Loucy (cell line): Measurements from ENCODE around the gene SLC39A1.

Experiments used
- H2AFZ ChIP-seq: fragments of 200-600 bp; sonication (generic); 2 replicates; pipeline ENCODE4 v1.6.0; 2016; ENCODE audit warnings: antibody characterized with exemption, mild to moderate bottlenecking, low read length, moderate library complexity
- H3F3A ChIP-seq: fragments of 200-600 bp; 2 replicates; pipeline ENCODE4 v1.6.0; 2016; ENCODE audit warnings: antibody characterized with exemption, low read depth, mild to moderate bottlenecking
- H3K27me3 ChIP-seq: fragments of 200-600 bp; sonication (generic); 2 replicates; pipeline ENCODE4 v1.6.1; 2014; ENCODE audit warnings: low read length, mild to moderate bottlenecking; ENCODE audit not compliant: insufficient read depth, poor library complexity, severe bottlenecking
- H3K36me3 ChIP-seq: fragments of 200-600 bp; sonication (generic); 2 replicates; pipeline ENCODE4 v1.6.1; 2016; ENCODE audit warnings: low read length; ENCODE audit not compliant: insufficient read depth
- H3K4me1 ChIP-seq: fragments of 200-600 bp; sonication (generic); 2 replicates; pipeline ENCODE4 v1.5.1; 2014; ENCODE audit warnings: low read length, mild to moderate bottlenecking; ENCODE audit not compliant: insufficient read depth, poor library complexity, severe bottlenecking
- H3K4me2 ChIP-seq: fragments of 200-600 bp; sonication (generic); 2 replicates; pipeline ENCODE4 v1.6.0; 2014; ENCODE audit warnings: antibody characterized with exemption, low read length, low read depth, mild to moderate bottlenecking; ENCODE audit not compliant: poor library complexity, severe bottlenecking
- H3K4me3 ChIP-seq: fragments of 200-600 bp; sonication (generic); 2 replicates; pipeline ENCODE4 v1.5.1; 2014; ENCODE audit warnings: low read length, mild to moderate bottlenecking, mixed read lengths; ENCODE audit not compliant: poor library complexity, severe bottlenecking
- H3K79me2 ChIP-seq: fragments of 200-600 bp; sonication (generic); 2 replicates; pipeline ENCODE4 v1.6.1; 2014; ENCODE audit warnings: low read length; ENCODE audit not compliant: insufficient read depth
- H3K9ac ChIP-seq: fragments of 200-600 bp; sonication (generic); 2 replicates; pipeline ENCODE4 v1.6.0; 2014; ENCODE audit warnings: mild to moderate bottlenecking, low read depth, low read length, moderate library complexity; ENCODE audit not compliant: poor library complexity, severe bottlenecking
- H3K9me2 ChIP-seq: fragments of 200-600 bp; sonication (generic); replicated peaks from 2 replicates; pipeline ENCODE4 v1.6.1; 2016; ENCODE audit warnings: low read depth, low read length, mixed read lengths
- H3K9me3 ChIP-seq: fragments of 200-600 bp; sonication (generic); 2 replicates; pipeline ENCODE4 v1.6.1; 2014; ENCODE audit warnings: mild to moderate bottlenecking, antibody characterized with exemption, low read length, low read depth; ENCODE audit not compliant: insufficient read depth
- H4K20me1 ChIP-seq: fragments of 200-600 bp; sonication (generic); 2 replicates; pipeline ENCODE4 v1.6.0; 2014; ENCODE audit warnings: antibody characterized with exemption, low read length, mild to moderate bottlenecking; ENCODE audit not compliant: insufficient read depth, poor library complexity, severe bottlenecking
- EZH2phosphoT487 ChIP-seq: fragments of 200-600 bp; IDR thresholded peaks from 2 replicates; pipeline ENCODE4 v1.6.1; 2018; ENCODE audit warnings: antibody characterized with exemption, mild to moderate bottlenecking, moderate library complexity, borderline replicate concordance
- TF ChIP-seq, protein P1 (sequence below): fragments of 200-600 bp; sonication (generic); conservative IDR thresholded peaks from 2 replicates; pipeline ENCODE4 v1.5.1; 2014; ENCODE audit warnings: mild to moderate bottlenecking, antibody characterized with exemption, low read length

SLC39A1 gene

DNA sequence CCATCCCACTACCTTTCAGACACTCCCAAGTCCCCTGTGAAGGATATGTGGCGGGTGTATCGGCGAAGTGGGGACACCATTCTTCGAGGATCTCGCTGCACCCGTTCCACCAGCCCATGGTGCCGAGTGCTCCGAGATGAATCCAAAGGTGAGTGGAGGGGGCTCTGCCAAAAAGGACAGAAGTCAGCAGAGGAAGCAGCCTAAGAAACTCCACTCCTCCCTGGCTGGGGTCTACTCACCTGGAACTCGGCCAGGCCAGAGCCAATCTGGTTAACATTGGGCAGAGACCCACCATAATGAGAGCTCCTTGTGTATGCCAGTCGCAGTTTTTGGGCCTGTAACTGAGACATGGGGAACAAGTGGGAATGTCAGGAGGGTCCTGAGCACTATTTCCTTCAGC lies 8.5 kb downstream of the SLC39A1 start:
- no peaks in the 10 kb centered on the region for H3K9me2 ChIP-seq
- peaks cover 32% of the 10 kb centered on the region; the same call in 1 of the 2 replicates for H3K36me3 ChIP-seq
- no peaks in the 10 kb centered on the region for H3K27me3 ChIP-seq
- peaks cover 59% of the 10 kb centered on the region for H3K79me2 ChIP-seq
- no peak overlapping the region for H2AFZ ChIP-seq
- H3K9me3 ChIP-seq: no peaks in the 10 kb centered on the region
- H3K9ac ChIP-seq: no peak overlapping the region
- TF ChIP-seq EZH2phosphoT487: no peak
- TF ChIP-seq, protein P1, sequence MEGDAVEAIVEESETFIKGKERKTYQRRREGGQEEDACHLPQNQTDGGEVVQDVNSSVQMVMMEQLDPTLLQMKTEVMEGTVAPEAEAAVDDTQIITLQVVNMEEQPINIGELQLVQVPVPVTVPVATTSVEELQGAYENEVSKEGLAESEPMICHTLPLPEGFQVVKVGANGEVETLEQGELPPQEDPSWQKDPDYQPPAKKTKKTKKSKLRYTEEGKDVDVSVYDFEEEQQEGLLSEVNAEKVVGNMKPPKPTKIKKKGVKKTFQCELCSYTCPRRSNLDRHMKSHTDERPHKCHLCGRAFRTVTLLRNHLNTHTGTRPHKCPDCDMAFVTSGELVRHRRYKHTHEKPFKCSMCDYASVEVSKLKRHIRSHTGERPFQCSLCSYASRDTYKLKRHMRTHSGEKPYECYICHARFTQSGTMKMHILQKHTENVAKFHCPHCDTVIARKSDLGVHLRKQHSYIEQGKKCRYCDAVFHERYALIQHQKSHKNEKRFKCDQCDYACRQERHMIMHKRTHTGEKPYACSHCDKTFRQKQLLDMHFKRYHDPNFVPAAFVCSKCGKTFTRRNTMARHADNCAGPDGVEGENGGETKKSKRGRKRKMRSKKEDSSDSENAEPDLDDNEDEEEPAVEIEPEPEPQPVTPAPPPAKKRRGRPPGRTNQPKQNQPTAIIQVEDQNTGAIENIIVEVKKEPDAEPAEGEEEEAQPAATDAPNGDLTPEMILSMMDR: no peak
- H3F3A ChIP-seq: no peaks in the 10 kb centered on the region
- H4K20me1 ChIP-seq: peaks cover 40% of the 10 kb centered on the region
- peaks cover 42% of the 10 kb centered on the region for H3K4me1 ChIP-seq
- peak overlapping the region; percentile 46 for H3K4me2 ChIP-seq
- H3K4me3 ChIP-seq: peak overlapping the region; percentile 5

DNA sequence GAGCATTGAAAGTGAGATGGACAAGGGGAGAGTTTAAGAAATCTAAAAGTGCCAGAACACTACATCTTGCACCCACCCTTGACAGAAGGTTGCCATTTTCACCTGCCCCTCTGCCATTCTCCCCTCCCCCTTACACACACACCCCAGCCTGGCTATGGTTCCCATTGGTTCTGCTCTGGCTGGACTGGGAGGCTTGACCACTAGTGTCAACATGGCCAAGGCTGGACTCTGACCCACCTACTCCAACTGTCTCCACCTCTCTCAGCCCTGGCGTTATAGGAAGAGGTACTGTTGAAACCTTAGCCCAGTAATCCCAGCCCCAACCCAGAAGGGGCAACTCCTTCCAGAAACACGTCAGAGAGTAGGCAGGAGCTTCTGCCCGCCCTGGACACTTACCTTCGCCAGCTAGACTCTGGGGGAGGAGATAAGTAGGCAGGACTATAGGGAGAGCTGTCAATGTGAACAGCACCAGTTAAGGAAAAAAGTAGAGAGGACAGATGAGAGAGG lies 9.4 kb downstream of the SLC39A1 start:
- no peaks in the 10 kb centered on the region for H3K9me2 ChIP-seq
- H2AFZ ChIP-seq: no peak overlapping the region
- peak overlapping the region; percentile 46 for H3K4me2 ChIP-seq
- H3K4me1 ChIP-seq: peaks cover 41% of the 10 kb centered on the region
- peaks cover 59% of the 10 kb centered on the region for H3K79me2 ChIP-seq
- no peak overlapping the region for H3K4me3 ChIP-seq
- H3K9ac ChIP-seq: no peak overlapping the region
- no peak for TF ChIP-seq EZH2phosphoT487
- TF ChIP-seq, protein P1: no peak
- H3K9me3 ChIP-seq: no peaks in the 10 kb centered on the region
- H3F3A ChIP-seq: no peaks in the 10 kb centered on the region
- no peaks in the 10 kb centered on the region for H3K27me3 ChIP-seq
- peaks cover 36% of the 10 kb centered on the region; the same call in 1 of the 2 replicates for H3K36me3 ChIP-seq
- peaks cover 40% of the 10 kb centered on the region for H4K20me1 ChIP-seq

DNA sequence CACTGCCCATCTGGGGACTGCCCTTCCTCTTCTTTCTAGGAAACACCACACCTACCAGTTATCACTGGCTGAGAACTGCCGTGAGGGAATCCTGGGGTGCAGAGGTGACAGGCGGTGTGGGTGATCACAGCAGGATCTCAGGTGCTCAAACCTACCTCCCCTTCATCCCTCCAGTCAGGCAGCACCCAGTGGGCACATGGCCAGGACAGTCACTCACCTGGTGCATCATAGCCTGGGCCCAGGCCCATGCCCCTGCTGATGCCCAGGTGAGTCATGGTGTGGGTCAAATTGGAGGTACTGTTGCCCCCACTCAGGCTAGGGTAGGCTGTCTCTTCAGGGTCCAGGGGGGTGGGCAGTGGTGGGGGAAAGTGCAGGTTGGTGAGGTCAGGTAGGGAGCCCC lies 11.5 kb downstream of the SLC39A1 start:
- H2AFZ ChIP-seq: no peak overlapping the region
- H3F3A ChIP-seq: no peaks in the 10 kb centered on the region
- no peak overlapping the region for H3K4me3 ChIP-seq
- peaks cover 32% of the 10 kb centered on the region for H4K20me1 ChIP-seq
- H3K4me2 ChIP-seq: no peak overlapping the region
- peaks cover 53% of the 10 kb centered on the region; the same call in 1 of the 2 replicates for H3K36me3 ChIP-seq
- H3K79me2 ChIP-seq: peaks cover 47% of the 10 kb centered on the region
- TF ChIP-seq EZH2phosphoT487: no peak
- TF ChIP-seq, protein P1: no peak
- H3K9ac ChIP-seq: no peak overlapping the region
- no peaks in the 10 kb centered on the region for H3K9me3 ChIP-seq
- no peaks in the 10 kb centered on the region for H3K27me3 ChIP-seq
- no peaks in the 10 kb centered on the region for H3K9me2 ChIP-seq
- H3K4me1 ChIP-seq: peaks cover 32% of the 10 kb centered on the region
